ENCODE measurements around the gene RNF4.
"Not testable (repeated sequence)": the region's sequence is repeated elsewhere in the genome, so short reads cannot be mapped to it uniquely, and the experiment has no call there.

RNF4 gene

GRCh38 chr4:2492970-2493369 is 24.1 kb downstream of the RNF4 start:
- no peak for DNase-seq

- DNase-seq: no peak
These were observed 26.1 kb downstream of the RNF4 start for GRCh38 chr4:2494992-2495391.

- no peak for DNase-seq
These were observed 28.4 kb downstream of the RNF4 start for GRCh38 chr4:2497324-2497723.

GRCh38 chr4:2497931-2498330 is 29.0 kb downstream of the RNF4 start:
- no peak for DNase-seq

GRCh38 chr4:2500547-2500946 is 31.6 kb downstream of the RNF4 start:
- no peak for DNase-seq

- DNase-seq: no peak
These were observed 32.2 kb downstream of the RNF4 start for GRCh38 chr4:2501034-2501594.

- DNase-seq: no peak
These were observed 34.9 kb downstream of the RNF4 start for GRCh38 chr4:2503809-2504208.

GRCh38 chr4:2507259-2507658 is 38.4 kb downstream of the RNF4 start:
- DNase-seq: no peak

- no peak for DNase-seq
These were observed 38.9 kb downstream of the RNF4 start for GRCh38 chr4:2507855-2508254.

GRCh38 chr4:2510351-2511259 is 41.7 kb downstream of the RNF4 start:
- no peak for DNase-seq

- no peak for DNase-seq
These were observed 42.8 kb downstream of the RNF4 start for GRCh38 chr4:2511645-2512131.

- no peak for DNase-seq
These were observed 43.7 kb downstream of the RNF4 start for GRCh38 chr4:2512396-2513135.

GRCh38 chr4:2514193-2514592 is 45.3 kb downstream of the RNF4 start:
- not testable (repeated sequence) for DNase-seq

- not testable (repeated sequence) for DNase-seq
These were observed 46.0 kb downstream of the RNF4 start for GRCh38 chr4:2514944-2515343.

GRCh38 chr4:2515830-2516550 is 47.1 kb downstream of the RNF4 start:
- no peak for DNase-seq

GRCh38 chr4:2516635-2517034 is 47.7 kb downstream of the RNF4 start:
- DNase-seq: no peak

GRCh38 chr4:2526559-2526958 is 57.7 kb downstream of the RNF4 start:
- no peak for DNase-seq

GRCh38 chr4:2534904-2535375 is 66.0 kb downstream of the RNF4 start:
- DNase-seq: no peak

- no peak for DNase-seq
These were observed 66.7 kb downstream of the RNF4 start for GRCh38 chr4:2535376-2536192.

GRCh38 chr4:2536193-2537010 is 67.5 kb downstream of the RNF4 start, which contains the start of gene FAM193A:
TSS of gene FAM193A (plus strand) at chr4:2536647. CDS start at chr4:2536916, 269 bp downstream.
- peak; percentile 95 for DNase-seq

Data from NCI-H1048 (cell line).